ENCODE measurements around the gene KDSR. TPM values are rescaled to one million over a fixed set of nuclear protein-coding genes. Genes with fewer than 3 reads are reported as not detected.

Gene KDSR
- total and polyA plus RNA-seq, 2 experiments from 2014 or later, result 26.5 to 50.7 TPM

DNA sequence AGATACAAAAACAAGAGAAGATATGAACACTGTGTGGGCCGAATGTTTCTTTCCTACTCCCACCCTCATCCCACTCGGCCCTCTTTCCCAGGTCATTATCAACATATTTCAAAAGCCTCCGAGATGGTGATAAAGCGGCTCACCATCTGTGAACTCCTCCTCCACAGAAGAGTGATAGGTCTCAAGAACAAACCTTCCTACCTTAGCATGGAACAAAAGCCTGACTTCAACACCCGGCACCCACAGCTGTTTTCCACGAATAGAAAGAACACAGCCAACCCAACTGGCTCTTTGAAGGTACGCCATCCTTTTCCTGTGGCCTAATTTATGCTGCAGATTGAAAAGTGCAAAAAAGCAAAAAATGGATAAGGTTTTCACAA, 76.2 kb downstream of the KDSR start:
- Histone ChIP-seq H4K20me1 (ENCODE audit: insufficient read depth, poor library complexity, severe bottlenecking) (no peaks in the 10 kb centered on the region), H3K4me1 (ENCODE audit: insufficient read depth) (no peaks in the 10 kb centered on the region), H3K27ac (no peak overlapping the region), H2AFZ (no peak overlapping the region), H3K27me3 (no peaks in the 10 kb centered on the region), H3K36me3 (replicated peaks; ENCODE audit: insufficient read depth, low read depth) (no peaks in the 10 kb centered on the region), H3K9me3 (ENCODE audit: low read depth) (no peaks in the 10 kb centered on the region), H3K4me3 (no peak overlapping the region), H3K79me2 (no peaks in the 10 kb centered on the region), H3K9me2 (replicated peaks; ENCODE audit: insufficient read depth) (no peaks in the 10 kb centered on the region), H3K4me2 (no peak overlapping the region)
- TF ChIP-seq, protein P1, sequence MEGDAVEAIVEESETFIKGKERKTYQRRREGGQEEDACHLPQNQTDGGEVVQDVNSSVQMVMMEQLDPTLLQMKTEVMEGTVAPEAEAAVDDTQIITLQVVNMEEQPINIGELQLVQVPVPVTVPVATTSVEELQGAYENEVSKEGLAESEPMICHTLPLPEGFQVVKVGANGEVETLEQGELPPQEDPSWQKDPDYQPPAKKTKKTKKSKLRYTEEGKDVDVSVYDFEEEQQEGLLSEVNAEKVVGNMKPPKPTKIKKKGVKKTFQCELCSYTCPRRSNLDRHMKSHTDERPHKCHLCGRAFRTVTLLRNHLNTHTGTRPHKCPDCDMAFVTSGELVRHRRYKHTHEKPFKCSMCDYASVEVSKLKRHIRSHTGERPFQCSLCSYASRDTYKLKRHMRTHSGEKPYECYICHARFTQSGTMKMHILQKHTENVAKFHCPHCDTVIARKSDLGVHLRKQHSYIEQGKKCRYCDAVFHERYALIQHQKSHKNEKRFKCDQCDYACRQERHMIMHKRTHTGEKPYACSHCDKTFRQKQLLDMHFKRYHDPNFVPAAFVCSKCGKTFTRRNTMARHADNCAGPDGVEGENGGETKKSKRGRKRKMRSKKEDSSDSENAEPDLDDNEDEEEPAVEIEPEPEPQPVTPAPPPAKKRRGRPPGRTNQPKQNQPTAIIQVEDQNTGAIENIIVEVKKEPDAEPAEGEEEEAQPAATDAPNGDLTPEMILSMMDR (IDR thresholded peaks at IDR 0.05; ENCODE audit: poor library complexity), result no peak
- TF ChIP-seq EZH2 (IDR thresholded peaks at IDR 0.05; ENCODE audit: borderline replicate concordance) (no peak), EZH2phosphoT487 (IDR thresholded peaks at IDR 0.05; ENCODE audit: low read depth, severe bottlenecking, unreplicated experiment) (no peak)
- DNase-seq (ENCODE audit: low spot score), result no peak
- 79% methylated on average over 7 of the region's 7 CpGs for WGBS (ENCODE audit: low lambda C conversion rate, missing lambda C conversion rate)

GRCh38 chr18:63290166-63290820, 76.7 kb downstream of the KDSR start:
- H3K9me3 ChIP-seq (ENCODE audit: low read depth), result no peaks in the 10 kb centered on the region
- no peak overlapping the region for H3K4me3 ChIP-seq
- H3K27me3 ChIP-seq, result no peaks in the 10 kb centered on the region
- H3K79me2 ChIP-seq, result no peaks in the 10 kb centered on the region
- no peaks in the 10 kb centered on the region for H3K9me2 ChIP-seq (replicated peaks; ENCODE audit: insufficient read depth)
- H4K20me1 ChIP-seq (ENCODE audit: insufficient read depth, poor library complexity, severe bottlenecking), result no peaks in the 10 kb centered on the region
- H3K4me2 ChIP-seq, result no peak overlapping the region
- H2AFZ ChIP-seq, result no peak overlapping the region
- no peak for DNase-seq (ENCODE audit: low spot score)
- H3K36me3 ChIP-seq (replicated peaks; ENCODE audit: insufficient read depth, low read depth), result no peaks in the 10 kb centered on the region
- WGBS (ENCODE audit: low lambda C conversion rate, missing lambda C conversion rate), result 79% methylated on average over 6 of the region's 6 CpGs
- H3K27ac ChIP-seq, result no peak overlapping the region
- TF ChIP-seq, protein P1 (IDR thresholded peaks at IDR 0.05; ENCODE audit: poor library complexity), result no peak
- TF ChIP-seq EZH2 (IDR thresholded peaks at IDR 0.05; ENCODE audit: borderline replicate concordance) (no peak), EZH2phosphoT487 (IDR thresholded peaks at IDR 0.05; ENCODE audit: low read depth, severe bottlenecking, unreplicated experiment) (no peak)
- no peaks in the 10 kb centered on the region for H3K4me1 ChIP-seq (ENCODE audit: insufficient read depth)

DNA sequence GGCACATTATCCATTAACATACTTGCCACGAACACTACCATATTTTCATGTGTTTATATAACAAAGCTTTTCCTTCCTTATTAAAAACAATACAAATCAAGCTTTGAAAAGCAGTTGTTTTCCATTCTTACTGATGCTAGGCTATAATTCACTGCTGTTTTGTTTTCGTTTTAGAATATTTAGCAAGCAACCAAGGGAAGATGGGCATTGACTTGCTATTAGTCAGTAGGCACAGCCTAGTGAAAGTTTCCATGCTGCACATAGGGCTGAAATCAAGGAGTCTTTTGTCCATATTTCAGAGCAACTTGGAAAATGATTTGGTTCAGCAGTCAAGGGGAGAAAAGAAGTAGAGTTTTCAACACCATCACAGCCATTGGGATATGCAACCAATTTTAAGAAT, 78.7 kb downstream of the KDSR start:
- H3K79me2 ChIP-seq, result no peaks in the 10 kb centered on the region
- no peaks in the 10 kb centered on the region for H3K9me3 ChIP-seq (ENCODE audit: low read depth)
- H3K9me2 ChIP-seq (replicated peaks; ENCODE audit: insufficient read depth), result no peaks in the 10 kb centered on the region
- no peak overlapping the region for H3K4me2 ChIP-seq
- H3K4me3 ChIP-seq, result no peak overlapping the region
- no peaks in the 10 kb centered on the region for H3K36me3 ChIP-seq (replicated peaks; ENCODE audit: insufficient read depth, low read depth)
- no peaks in the 10 kb centered on the region for H4K20me1 ChIP-seq (ENCODE audit: insufficient read depth, poor library complexity, severe bottlenecking)
- H2AFZ ChIP-seq, result no peak overlapping the region
- H3K27me3 ChIP-seq, result no peaks in the 10 kb centered on the region
- TF ChIP-seq, protein P1 (IDR thresholded peaks at IDR 0.05; ENCODE audit: poor library complexity), result no peak
- no peak for TF ChIP-seq EZH2phosphoT487 (IDR thresholded peaks at IDR 0.05; ENCODE audit: low read depth, severe bottlenecking, unreplicated experiment)
- no peak for TF ChIP-seq EZH2 (IDR thresholded peaks at IDR 0.05; ENCODE audit: borderline replicate concordance)
- no peak overlapping the region for H3K27ac ChIP-seq
- 83% methylated on average over 2 of the region's 2 CpGs for WGBS (ENCODE audit: low lambda C conversion rate, missing lambda C conversion rate)
- H3K4me1 ChIP-seq (ENCODE audit: insufficient read depth), result peaks cover 5% of the 10 kb centered on the region
- no peak for DNase-seq (ENCODE audit: low spot score)
